ENCODE measurements around the gene ZSWIM5. TPM values are rescaled to one million over a fixed set of nuclear protein-coding genes. Genes with fewer than 3 reads are reported as not detected.
A peak's percentile ranks its signal among the peaks of the same experiment; 100 is the strongest.

ZSWIM5 gene
- total and polyA plus RNA-seq, 2 experiments from 2014 or later: 6.6 to 7.6 TPM

DNA sequence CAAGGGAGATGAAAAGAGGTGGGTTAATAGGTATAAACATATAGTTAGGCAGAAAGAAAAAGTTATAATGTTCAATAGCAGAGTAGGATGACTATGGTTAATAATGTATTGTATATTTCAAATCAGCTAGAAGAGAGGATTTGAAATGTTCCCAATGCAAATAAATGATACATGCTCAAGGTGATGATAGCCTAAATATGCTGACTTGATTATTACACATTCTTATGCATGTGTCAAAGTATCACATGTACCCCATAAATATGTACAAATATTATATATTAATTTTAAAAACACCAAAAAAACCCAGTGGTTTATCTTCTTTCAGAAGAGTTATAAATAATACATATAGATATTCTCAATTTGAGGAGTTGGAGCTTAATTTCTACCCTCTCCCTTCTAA is 38.3 kb upstream of the ZSWIM5 start:
- Histone ChIP-seq H3K4me1 (ENCODE audit: low read depth) (no peaks in the 10 kb centered on the region), H3K4me3 (no peak overlapping the region), H3K27ac (no peak overlapping the region), H3K27me3 (no peaks in the 10 kb centered on the region), H3K9me3 (ENCODE audit: low read depth) (no peaks in the 10 kb centered on the region), H3K36me3 (no peaks in the 10 kb centered on the region)
- no peak for DNase-seq (ENCODE audit: low read depth in 1 of 2, low spot score in 1 of 2)
- TF ChIP-seq, protein P1, sequence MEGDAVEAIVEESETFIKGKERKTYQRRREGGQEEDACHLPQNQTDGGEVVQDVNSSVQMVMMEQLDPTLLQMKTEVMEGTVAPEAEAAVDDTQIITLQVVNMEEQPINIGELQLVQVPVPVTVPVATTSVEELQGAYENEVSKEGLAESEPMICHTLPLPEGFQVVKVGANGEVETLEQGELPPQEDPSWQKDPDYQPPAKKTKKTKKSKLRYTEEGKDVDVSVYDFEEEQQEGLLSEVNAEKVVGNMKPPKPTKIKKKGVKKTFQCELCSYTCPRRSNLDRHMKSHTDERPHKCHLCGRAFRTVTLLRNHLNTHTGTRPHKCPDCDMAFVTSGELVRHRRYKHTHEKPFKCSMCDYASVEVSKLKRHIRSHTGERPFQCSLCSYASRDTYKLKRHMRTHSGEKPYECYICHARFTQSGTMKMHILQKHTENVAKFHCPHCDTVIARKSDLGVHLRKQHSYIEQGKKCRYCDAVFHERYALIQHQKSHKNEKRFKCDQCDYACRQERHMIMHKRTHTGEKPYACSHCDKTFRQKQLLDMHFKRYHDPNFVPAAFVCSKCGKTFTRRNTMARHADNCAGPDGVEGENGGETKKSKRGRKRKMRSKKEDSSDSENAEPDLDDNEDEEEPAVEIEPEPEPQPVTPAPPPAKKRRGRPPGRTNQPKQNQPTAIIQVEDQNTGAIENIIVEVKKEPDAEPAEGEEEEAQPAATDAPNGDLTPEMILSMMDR (IDR thresholded peaks at IDR 0.05; ENCODE audit: low read depth, low read length): no peak

DNA sequence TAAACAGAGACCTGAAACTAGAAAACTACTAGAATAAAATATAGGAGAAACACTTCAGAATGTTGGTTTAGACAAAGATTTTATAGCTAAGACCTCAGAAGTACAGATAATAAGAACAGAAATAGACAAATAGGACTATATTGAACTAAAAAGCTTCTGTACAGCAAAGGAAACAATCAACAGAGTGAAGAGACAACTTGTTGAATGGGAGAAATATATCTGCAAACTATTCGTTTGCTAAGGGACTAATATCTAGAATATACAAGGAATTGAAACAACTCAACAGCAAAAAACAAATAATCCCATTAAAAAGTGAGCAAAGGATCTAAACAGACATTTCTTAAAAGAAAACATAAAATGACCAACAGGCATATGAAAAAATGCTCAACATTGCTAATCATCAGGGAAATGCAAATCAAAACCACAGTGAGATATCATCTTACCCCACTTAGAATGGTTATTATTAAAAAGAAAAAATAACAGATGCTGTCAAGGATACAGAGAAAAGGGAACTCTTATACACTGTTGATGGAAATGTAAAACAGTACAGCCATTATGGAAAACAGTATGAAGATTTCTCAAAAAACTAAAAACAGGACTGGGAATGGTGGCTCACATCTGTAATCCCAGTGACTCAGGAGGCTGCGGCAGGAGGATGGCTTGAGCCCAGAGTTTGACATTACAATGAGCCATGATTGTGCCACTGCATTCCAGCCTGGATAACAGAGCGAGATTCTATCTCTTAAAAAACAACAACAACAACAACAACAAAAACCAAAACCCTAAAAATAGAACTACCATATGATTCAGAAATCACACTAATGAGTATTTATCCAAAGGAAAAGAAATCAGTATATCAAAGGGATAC is 37.3 kb upstream of the ZSWIM5 start:
- no peak overlapping the region for H3K4me3 ChIP-seq
- H3K9me3 ChIP-seq (ENCODE audit: low read depth): no peaks in the 10 kb centered on the region
- H3K27ac ChIP-seq: no peak overlapping the region
- TF ChIP-seq, protein P1 (IDR thresholded peaks at IDR 0.05; ENCODE audit: low read depth, low read length): no peak
- H3K27me3 ChIP-seq: no peaks in the 10 kb centered on the region
- no peaks in the 10 kb centered on the region for H3K36me3 ChIP-seq
- peak in 1 of 2 donors; percentile 13 for DNase-seq (ENCODE audit: low read depth in 1 of 2, low spot score in 1 of 2)
- no peaks in the 10 kb centered on the region for H3K4me1 ChIP-seq (ENCODE audit: low read depth)

DNA sequence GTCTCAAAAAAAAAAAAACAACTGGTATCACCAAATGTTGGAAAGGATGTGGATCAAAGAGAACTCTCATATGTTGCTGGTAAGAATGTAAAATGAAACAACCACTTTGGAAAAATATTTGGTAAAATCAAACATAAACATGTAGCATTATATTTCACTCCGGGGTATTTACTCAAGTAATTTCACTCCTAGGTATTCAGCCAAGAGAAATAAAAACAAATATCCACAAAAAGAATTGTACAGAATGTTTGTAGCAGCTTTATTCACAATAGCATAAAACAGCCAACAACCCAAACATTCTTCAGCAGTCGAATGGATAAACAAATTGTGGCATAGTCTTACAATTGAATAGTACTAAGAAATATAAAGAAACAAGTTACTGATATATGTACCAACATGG is 32.4 kb upstream of the ZSWIM5 start:
- H3K4me3 ChIP-seq: no peak overlapping the region
- H3K36me3 ChIP-seq: no peaks in the 10 kb centered on the region
- H3K27ac ChIP-seq: no peak overlapping the region
- no peaks in the 10 kb centered on the region for H3K9me3 ChIP-seq (ENCODE audit: low read depth)
- TF ChIP-seq, protein P1 (IDR thresholded peaks at IDR 0.05; ENCODE audit: low read depth, low read length): no peak
- DNase-seq (ENCODE audit: low read depth in 1 of 2, low spot score in 1 of 2): no peak
- H3K27me3 ChIP-seq: no peaks in the 10 kb centered on the region
- H3K4me1 ChIP-seq (ENCODE audit: low read depth): no peaks in the 10 kb centered on the region

DNA sequence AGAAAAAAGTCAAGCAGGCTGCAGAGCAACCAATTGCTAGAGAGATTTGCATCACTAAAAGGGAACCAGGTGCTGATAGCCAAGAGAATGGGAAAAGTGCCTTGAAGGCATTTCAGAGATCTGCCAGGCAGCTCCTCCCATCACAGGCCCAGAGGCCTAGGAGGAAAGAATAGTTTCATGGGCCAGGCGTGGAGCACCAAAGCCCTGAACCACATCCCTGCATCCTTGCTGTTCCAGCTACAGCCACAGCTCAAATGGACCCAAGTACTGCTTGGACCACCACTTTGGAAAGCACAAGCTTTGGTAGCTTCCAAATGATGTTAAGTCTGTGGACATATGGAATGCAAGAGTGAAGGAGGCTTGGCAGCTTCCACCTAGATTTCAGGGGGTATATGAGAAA is 29.7 kb upstream of the ZSWIM5 start:
- H3K9me3 ChIP-seq (ENCODE audit: low read depth): no peaks in the 10 kb centered on the region
- no peak overlapping the region for H3K27ac ChIP-seq
- DNase-seq (ENCODE audit: low read depth in 1 of 2, low spot score in 1 of 2): no peak
- TF ChIP-seq, protein P1 (IDR thresholded peaks at IDR 0.05; ENCODE audit: low read depth, low read length): no peak
- no peak overlapping the region for H3K4me3 ChIP-seq
- H3K36me3 ChIP-seq: no peaks in the 10 kb centered on the region
- H3K4me1 ChIP-seq (ENCODE audit: low read depth): no peaks in the 10 kb centered on the region
- no peaks in the 10 kb centered on the region for H3K27me3 ChIP-seq

DNA sequence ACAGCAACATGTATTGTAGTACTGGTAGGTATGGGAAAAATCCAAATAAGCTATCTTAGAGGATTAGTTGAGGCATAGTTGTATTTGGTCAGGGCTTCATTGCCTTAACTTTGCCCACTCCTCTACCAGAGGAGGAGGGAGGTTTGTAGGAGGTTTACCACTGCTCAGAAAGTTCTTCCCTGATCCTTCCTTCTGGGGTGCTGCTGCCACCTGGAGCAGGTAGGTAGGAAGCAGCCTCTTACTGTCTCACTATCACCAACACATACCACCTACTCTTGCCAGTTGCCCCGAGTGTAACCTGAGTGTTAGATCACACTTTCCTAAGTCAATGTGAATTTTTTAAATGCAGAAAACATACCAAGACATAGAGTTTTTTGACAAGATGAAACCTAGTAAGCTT is 24.1 kb upstream of the ZSWIM5 start:
- TF ChIP-seq, protein P1 (IDR thresholded peaks at IDR 0.05; ENCODE audit: low read depth, low read length): no peak
- no peak for DNase-seq (ENCODE audit: low read depth in 1 of 2, low spot score in 1 of 2)
- H3K27ac ChIP-seq: no peak overlapping the region
- H3K4me3 ChIP-seq: no peak overlapping the region
- H3K4me1 ChIP-seq (ENCODE audit: low read depth): no peaks in the 10 kb centered on the region
- H3K9me3 ChIP-seq (ENCODE audit: low read depth): no peaks in the 10 kb centered on the region
- no peaks in the 10 kb centered on the region for H3K36me3 ChIP-seq
- no peaks in the 10 kb centered on the region for H3K27me3 ChIP-seq
